Hepatocyte (in vitro differentiated cells): ENCODE measurements around the gene TAS2R40.

Experiments used
- CTCF ChIP-seq: fragments of 200-600 bp; sonication (generic); IDR thresholded peaks from 2 replicates; pipeline ENCODE4 v1.5.1; 2016; ENCODE audit warnings: antibody characterized with exemption, mild to moderate bottlenecking; ENCODE audit not compliant: poor library complexity
- EZH2 ChIP-seq: fragments of 200-600 bp; sonication (generic); IDR thresholded peaks from 2 replicates; pipeline ENCODE4 v1.6.1; 2016; ENCODE audit warnings: antibody characterized with exemption, mild to moderate bottlenecking, borderline replicate concordance

- TF ChIP-seq CTCF (no peak), EZH2 (no peak)
Observed at GRCh38 chr7:143237366-143237765, 15.5 kb downstream of the TAS2R40 start.
